H9 (cell line): Measurements from ENCODE around the gene RUNX2. TPM values are rescaled to one million over a fixed set of nuclear protein-coding genes. Genes with fewer than 3 reads are reported as not detected.

Experiments
- DNase-seq: peaks from one replicate; pipeline ENCODE4 v3.0.0-alpha.2; 2017
- H2AFZ ChIP-seq: one replicate; pipeline ENCODE4 v1.6.1; 2013; ENCODE audit warnings: mild to moderate bottlenecking, low read length, control low read depth, moderate library complexity
- H2AK5ac ChIP-seq: 2 replicates; pipeline ENCODE4 v1.6.1; 2013; ENCODE audit warnings: low read length, control low read depth, mixed read lengths; ENCODE audit not compliant: insufficient read length
- H2BK120ac ChIP-seq: one replicate; pipeline ENCODE4 v1.6.1; 2013; ENCODE audit warnings: low read depth, mild to moderate bottlenecking, low read length, control low read depth, inconsistent platforms; ENCODE audit not compliant: poor library complexity, severe bottlenecking
- H2BK12ac ChIP-seq: 2 replicates; pipeline ENCODE4 v1.6.1; 2013; ENCODE audit warnings: low read length, control low read depth, mixed read lengths, low read depth; ENCODE audit not compliant: insufficient read length
- H2BK15ac ChIP-seq: 2 replicates; pipeline ENCODE4 v1.6.1; 2013; ENCODE audit warnings: low read depth, low read length, control low read depth
- H2BK20ac ChIP-seq: one replicate; pipeline ENCODE4 v1.6.1; 2013; ENCODE audit warnings: low read depth, mild to moderate bottlenecking, low read length, control low read depth, inconsistent platforms; ENCODE audit not compliant: poor library complexity, severe bottlenecking
- H2BK5ac ChIP-seq: 2 replicates; pipeline ENCODE4 v1.6.1; 2013; ENCODE audit warnings: low read length, control low read depth, mixed read lengths; ENCODE audit not compliant: insufficient read length
- H3K14ac ChIP-seq: 2 replicates; pipeline ENCODE4 v1.6.1; 2013; ENCODE audit warnings: low read length, control low read depth; ENCODE audit not compliant: insufficient read depth
- H3K18ac ChIP-seq: 2 replicates; pipeline ENCODE4 v1.6.1; 2013; ENCODE audit warnings: low read depth, mild to moderate bottlenecking, mixed read lengths, low read length, control low read depth; ENCODE audit not compliant: insufficient read length
- H3K23ac ChIP-seq: 2 replicates; pipeline ENCODE4 v1.6.1; 2013; ENCODE audit warnings: low read length, control low read depth, mixed read lengths, low read depth; ENCODE audit not compliant: insufficient read length
- H3K23me2 ChIP-seq: 2 replicates; pipeline ENCODE4 v1.6.1; 2013; ENCODE audit warnings: low read depth, mild to moderate bottlenecking, mixed read lengths, low read length, control low read depth; ENCODE audit not compliant: insufficient read length, poor library complexity, severe bottlenecking
- H3K27ac ChIP-seq: 2 replicates; pipeline ENCODE4 v1.5.1; 2013; ENCODE audit warnings: low read length, control low read depth, mixed read lengths, low read depth; ENCODE audit not compliant: insufficient read length
- H3K27me3 ChIP-seq: 2 replicates; pipeline ENCODE4 v1.6.1; 2013; ENCODE audit warnings: low read length, control low read depth, inconsistent platforms; ENCODE audit not compliant: insufficient read depth
- H3K4ac ChIP-seq: 2 replicates; pipeline ENCODE4 v1.6.1; 2013; ENCODE audit warnings: low read depth, mild to moderate bottlenecking, control low read depth, inconsistent platforms, low read length, moderate library complexity
- H3K4me1 ChIP-seq: 2 replicates; pipeline ENCODE4 v1.6.1; 2013; ENCODE audit warnings: low read length, control low read depth, inconsistent platforms; ENCODE audit not compliant: insufficient read depth
- H3K4me2 ChIP-seq: 2 replicates; pipeline ENCODE4 v1.6.1; 2013; ENCODE audit warnings: low read length, control low read depth, mixed read lengths; ENCODE audit not compliant: insufficient read length, insufficient read depth
- H3K56ac ChIP-seq: 2 replicates; pipeline ENCODE4 v1.6.1; 2013; ENCODE audit warnings: low read depth, mild to moderate bottlenecking, mixed read lengths, low read length, control low read depth; ENCODE audit not compliant: insufficient read length
- H3K79me1 ChIP-seq: 2 replicates; pipeline ENCODE4 v1.6.1; 2013; ENCODE audit warnings: low read depth, mild to moderate bottlenecking, moderate library complexity, low read length, control low read depth, inconsistent platforms; ENCODE audit not compliant: insufficient read depth, poor library complexity, severe bottlenecking
- H3K79me2 ChIP-seq: 2 replicates; pipeline ENCODE4 v1.6.1; 2013; ENCODE audit warnings: low read length, control low read depth, inconsistent platforms; ENCODE audit not compliant: insufficient read depth
- H3K9ac ChIP-seq: 2 replicates; pipeline ENCODE4 v1.6.1; 2013; ENCODE audit warnings: low read length, control low read depth, mixed read lengths; ENCODE audit not compliant: insufficient read length; ENCODE audit errors: extremely low read depth
- H3K9me3 ChIP-seq: one replicate; pipeline ENCODE4 v1.6.1; 2013; ENCODE audit warnings: low read depth, low read length, inconsistent platforms; ENCODE audit not compliant: control insufficient read depth
- H3T11ph ChIP-seq: one replicate; pipeline ENCODE4 v1.6.1; 2013; ENCODE audit warnings: mild to moderate bottlenecking, low read length, control low read depth, inconsistent platforms
- H4K20me1 ChIP-seq: one replicate; pipeline ENCODE4 v1.6.1; 2013; ENCODE audit not compliant: control insufficient read depth, insufficient read length, insufficient read depth
- H4K5ac ChIP-seq: 2 replicates; pipeline ENCODE4 v1.6.1; 2013; ENCODE audit warnings: low read depth, mild to moderate bottlenecking, mixed read lengths, low read length, control low read depth; ENCODE audit not compliant: insufficient read length
- H4K8ac ChIP-seq: replicated peaks from 2 replicates; pipeline ENCODE4 v1.6.1; 2013; ENCODE audit warnings: low read length, control low read depth, mixed read lengths, low read depth; ENCODE audit not compliant: insufficient read length
- H4K91ac ChIP-seq: 2 replicates; pipeline ENCODE4 v1.6.1; 2013; ENCODE audit warnings: low read depth, mild to moderate bottlenecking, moderate library complexity, mixed read lengths, low read length, control low read depth; ENCODE audit not compliant: insufficient read length
- H3K27ac Mint-ChIP-seq, 3 experiments: 2 replicates in 2 of 3; 3 replicates in 1 of 3; pipeline ENCODE4 v1.8.0; 2020 to 2021; ENCODE audit warnings: mixed read lengths in 3 of 3, mild to moderate bottlenecking in 1 of 3, moderate library complexity in 1 of 3
- H3K27me3 Mint-ChIP-seq: 2 replicates; pipeline ENCODE4 v1.8.0; 2021; ENCODE audit warnings: low read depth, mild to moderate bottlenecking, moderate library complexity, mixed read lengths
- H3K36me3 Mint-ChIP-seq, 3 experiments: 2 replicates in 2 of 3; 3 replicates in 1 of 3; pipeline ENCODE4 v1.8.0; 2020 to 2021; ENCODE audit warnings: low read depth in 3 of 3, mixed read lengths in 3 of 3; ENCODE audit not compliant: insufficient read depth in 1 of 3
- H3K4me1 Mint-ChIP-seq, 2 experiments: 2 replicates each; pipeline ENCODE4 v1.8.0; 2020; ENCODE audit warnings: mixed read lengths in 2 of 2
- H3K4me3 Mint-ChIP-seq, 2 experiments: 2 replicates in 1 of 2; 3 replicates in 1 of 2; pipeline ENCODE4 v1.8.0; 2020 to 2021; ENCODE audit warnings: mild to moderate bottlenecking in 2 of 2, mixed read lengths in 2 of 2, moderate library complexity in 1 of 2
- H3K9me3 Mint-ChIP-seq, 2 experiments: 2 replicates in 1 of 2; 3 replicates in 1 of 2; pipeline ENCODE4 v1.8.0; 2020; ENCODE audit warnings: mild to moderate bottlenecking in 2 of 2, mixed read lengths in 2 of 2, moderate library complexity in 1 of 2
- CTCF ChIP-seq: fragments of 200-600 bp; sonication (generic); conservative IDR thresholded peaks from 3 replicates; pipeline ENCODE4 v1.8.0; 2021; ENCODE audit warnings: antibody characterized with exemption, mild to moderate bottlenecking
- WGBS: extraction: QIAGEN DNeasy Blood & Tissue Kit; methylation state at CpG from one replicate; pipeline ENCODE4 v1.1.7; 2013; ENCODE audit warnings: missing lambda C conversion rate, low lambda C conversion rate, mixed read lengths; ENCODE audit not compliant: insufficient read length; ENCODE audit errors: extremely low coverage; 5-methylcytosine and 5-hydroxymethylcytosine counted together
- total RNA-seq: library from RNA; stranded (reverse); gene quantifications from 2 replicates; pipeline ENCODE4 v1.2.1, GENCODE V29; 2021

Gene RUNX2
- total RNA-seq, 1 experiment from 2014 or later, result 0.15 TPM

- no CpG with 5 or more reads among the region's 6 CpGs for WGBS
- Histone ChIP-seq H3K9ac (no peak overlapping the region), H4K20me1 (no peaks in the 10 kb centered on the region), H3K27me3 (no peaks in the 10 kb centered on the region), H2BK20ac (no peak overlapping the region), H3K56ac (no peak overlapping the region), H2BK120ac (no peak overlapping the region), H3K79me1 (no peaks in the 10 kb centered on the region), H4K5ac (no peak overlapping the region), H2BK5ac (no peak overlapping the region), H4K8ac (no peak overlapping the region), H3K23me2 (no peaks in the 10 kb centered on the region), H3K9me3 (no peaks in the 10 kb centered on the region), H3T11ph (no peak overlapping the region), H2BK15ac (no peak overlapping the region), H2AK5ac (no peak overlapping the region), H3K4me1 (no peaks in the 10 kb centered on the region), H3K79me2 (no peaks in the 10 kb centered on the region), H3K4me2 (no peak overlapping the region), H3K14ac (no peak overlapping the region), H4K91ac (no peak overlapping the region), H2AFZ (no peak overlapping the region), H2BK12ac (no peak overlapping the region), H3K18ac (no peak overlapping the region), H3K4ac (no peak overlapping the region), H3K23ac (no peak overlapping the region), H3K27ac (no peak overlapping the region)
- Mint-ChIP-seq H3K27ac (no peak overlapping the region), H3K9me3 (no peaks in the 10 kb centered on the region), H3K27me3 (no peaks in the 10 kb centered on the region), H3K4me3 (no peak overlapping the region), H3K4me1 (no peaks in the 10 kb centered on the region), H3K36me3 (no peaks in the 10 kb centered on the region)
- no peak for TF ChIP-seq CTCF
- DNase-seq, result no peak
Measured at GRCh38 chr6:45455408-45455807, 127.3 kb downstream of the RUNX2 start.
